ENCODE measurements around the gene NPC1L1.

- TF ChIP-seq ZNF311 (tag by site-specific recombination; IDR thresholded peaks at IDR 0.05; ENCODE audit: borderline replicate concordance) (no peak), TSHZ1 (tag by site-specific recombination; IDR thresholded peaks at IDR 0.05; ENCODE audit: borderline replicate concordance) (no peak), ZNF621 (tag by site-specific recombination; IDR thresholded peaks at IDR 0.05) (no peak), CTCF (tag by site-specific recombination; IDR thresholded peaks at IDR 0.05) (no peak), ZNF530 (tag by site-specific recombination; IDR thresholded peaks at IDR 0.05; ENCODE audit: low read depth) (no peak), ZFP37 (tag by site-specific recombination; IDR thresholded peaks at IDR 0.05) (no peak), ZNF660 (tag by site-specific recombination; IDR thresholded peaks at IDR 0.05) (no peak), ZNF157 (tag by site-specific recombination; IDR thresholded peaks at IDR 0.05) (no peak), SP3 (tag by site-specific recombination; IDR thresholded peaks at IDR 0.05) (no peak), ZNF138 (tag by site-specific recombination; IDR thresholded peaks at IDR 0.05; ENCODE audit: borderline replicate concordance) (no peak), ZNF292 (tag by site-specific recombination; IDR thresholded peaks at IDR 0.05; ENCODE audit: borderline replicate concordance, low read depth) (no peak), ZNF174 (tag by site-specific recombination; IDR thresholded peaks at IDR 0.05) (no peak)
These were observed 29.9 kb downstream of the NPC1L1 start for GRCh38 chr7:44511236-44511635.

Data from HEK293 (cell line).